Stimulated activated CD4-positive, alpha-beta T cell treated with anti-CD3 and anti-CD28 coated beads, Interleukin-15, amount 100 ng/mL, for 24 hours (primary cell): Measurements from ENCODE around the gene PATL2.
A peak's percentile ranks its signal among the peaks of the same experiment; 100 is the strongest.
"Not testable (repeated sequence)": the region's sequence is repeated elsewhere in the genome, so short reads cannot be mapped to it uniquely, and the experiment has no call there.

ENCODE experiments used
- DNase-seq: peaks from one replicate; pipeline ENCODE4 v3.0.0-alpha.2; 2020

PATL2 gene

DNA sequence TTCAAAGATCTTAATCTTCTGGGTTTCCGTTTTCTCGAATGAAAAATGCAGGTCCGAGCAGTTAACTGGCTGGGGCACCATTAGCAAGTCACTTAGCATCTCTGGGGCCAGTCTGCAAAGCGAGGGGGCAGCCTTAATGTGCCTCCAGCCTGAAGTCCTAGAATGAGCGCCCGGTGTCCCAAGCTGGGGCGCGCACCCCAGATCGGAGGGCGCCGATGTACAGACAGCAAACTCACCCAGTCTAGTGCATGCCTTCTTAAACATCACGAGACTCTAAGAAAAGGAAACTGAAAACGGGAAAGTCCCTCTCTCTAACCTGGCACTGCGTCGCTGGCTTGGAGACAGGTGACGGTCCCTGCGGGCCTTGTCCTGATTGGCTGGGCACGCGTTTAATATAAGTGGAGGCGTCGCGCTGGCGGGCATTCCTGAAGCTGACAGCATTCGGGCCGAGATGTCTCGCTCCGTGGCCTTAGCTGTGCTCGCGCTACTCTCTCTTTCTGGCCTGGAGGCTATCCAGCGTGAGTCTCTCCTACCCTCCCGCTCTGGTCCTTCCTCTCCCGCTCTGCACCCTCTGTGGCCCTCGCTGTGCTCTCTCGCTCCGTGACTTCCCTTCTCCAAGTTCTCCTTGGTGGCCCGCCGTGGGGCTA lies at the start of gene PATL2, which contains the start of gene B2M:
PATL2 (minus strand) TSS at position 228 of the 647 bp plus-strand sequence. CDS start 34,833 bp downstream, outside the sequence.
B2M (plus strand) TSS at position 422 of the 647 bp plus-strand sequence; CDS start at position 452, 30 bp downstream.
- DNase-seq = peak; percentile 95

DNA sequence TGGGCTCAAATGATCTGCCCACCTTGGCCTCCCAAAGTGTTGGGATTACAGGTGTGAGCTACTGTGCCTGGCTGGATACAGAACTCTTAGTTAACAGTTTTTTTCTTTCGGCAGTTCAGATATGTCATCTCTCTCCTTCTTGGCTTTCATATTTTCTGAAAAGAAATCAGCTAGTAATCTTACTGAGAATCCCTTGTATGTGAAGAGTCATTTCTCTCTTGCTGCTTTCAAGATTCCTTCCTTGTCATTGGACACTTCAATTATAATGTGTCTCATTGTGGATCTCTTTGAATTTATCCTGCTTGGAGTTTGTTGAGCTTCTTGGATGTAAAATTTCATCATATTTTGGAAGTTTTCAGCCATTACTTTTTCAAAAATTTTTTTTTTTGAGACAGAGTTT lies 42.2 kb upstream of the PATL2 start:
- no peak for DNase-seq

DNA sequence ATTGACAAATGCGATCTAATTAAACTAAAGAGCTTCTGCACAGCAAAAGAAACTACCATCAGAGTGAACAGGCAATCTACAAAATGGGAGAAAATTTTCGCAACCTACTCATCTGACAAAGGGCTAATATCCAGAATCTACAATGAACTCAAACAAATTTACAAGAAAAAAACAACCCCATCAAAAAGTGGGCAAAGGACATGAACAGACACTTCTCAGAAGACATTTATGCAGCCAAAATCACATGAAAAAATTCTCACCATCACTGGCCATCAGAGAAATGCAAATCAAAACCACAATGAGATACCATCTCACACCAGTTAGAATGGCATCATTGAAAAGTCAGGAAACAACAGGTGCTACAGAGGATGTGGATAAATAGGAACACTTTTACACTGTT lies 32.3 kb upstream of the PATL2 start:
- DNase-seq = not testable (repeated sequence)

DNA sequence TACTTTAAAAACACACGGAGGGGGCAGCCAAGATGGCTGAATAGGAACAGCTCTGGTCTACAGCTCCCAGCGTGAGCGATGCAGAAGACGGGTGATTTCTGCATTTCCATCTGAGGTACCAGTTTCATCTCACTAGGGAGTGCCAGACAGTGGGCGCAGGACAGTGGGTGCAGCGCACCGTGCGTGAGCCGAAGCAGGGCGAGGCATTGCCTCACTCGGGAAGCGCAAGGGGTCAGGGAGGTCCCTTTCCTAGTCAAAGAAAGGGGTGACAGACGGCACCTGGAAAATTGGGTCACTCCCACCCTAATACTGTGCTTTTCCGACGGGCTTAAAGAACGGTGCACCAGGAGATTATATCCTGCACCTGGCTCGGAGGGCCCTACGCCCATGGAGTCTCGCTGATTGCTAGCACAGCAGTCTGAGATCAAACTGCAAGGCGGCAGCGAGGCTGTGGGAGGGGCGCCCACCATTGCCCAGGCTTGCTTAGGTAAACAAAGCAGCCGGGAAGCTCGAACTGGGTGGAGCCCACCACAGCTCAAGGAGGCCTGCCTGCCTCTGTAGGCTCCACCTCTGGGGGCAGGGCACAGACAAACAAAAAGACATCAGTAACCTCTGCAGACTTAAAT lies 28.2 kb upstream of the PATL2 start:
- DNase-seq = not testable (repeated sequence)

DNA sequence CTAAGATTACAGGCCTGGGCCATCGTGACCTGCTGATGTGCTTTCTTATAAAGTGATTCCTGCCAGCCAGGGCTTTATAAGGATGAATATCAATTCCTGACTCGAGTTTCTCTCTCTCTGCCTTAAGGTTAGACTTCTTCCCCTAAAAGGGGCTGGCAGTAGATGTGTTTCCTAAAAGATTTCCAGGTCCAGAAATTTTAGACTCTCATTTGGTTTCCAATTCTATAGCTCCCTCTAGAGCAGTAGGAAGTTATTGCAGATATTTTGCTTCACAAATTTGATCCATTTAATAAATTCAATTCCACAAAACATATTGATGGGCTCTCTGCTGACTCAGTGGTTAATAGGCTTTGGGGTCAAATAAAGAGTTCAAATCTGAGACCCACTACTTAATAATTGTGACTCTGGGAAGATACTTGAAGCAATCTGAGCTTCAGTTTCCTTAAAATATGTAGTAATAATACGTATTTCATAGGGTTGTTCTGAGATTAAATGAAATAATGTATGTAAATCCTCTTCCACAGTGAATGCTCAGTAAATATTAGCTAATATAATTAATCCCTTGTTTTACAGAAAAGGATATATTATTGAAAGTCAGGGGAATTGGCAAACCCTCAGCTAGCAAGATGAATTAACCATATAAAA lies 27.3 kb upstream of the PATL2 start:
- DNase-seq = no peak

DNA sequence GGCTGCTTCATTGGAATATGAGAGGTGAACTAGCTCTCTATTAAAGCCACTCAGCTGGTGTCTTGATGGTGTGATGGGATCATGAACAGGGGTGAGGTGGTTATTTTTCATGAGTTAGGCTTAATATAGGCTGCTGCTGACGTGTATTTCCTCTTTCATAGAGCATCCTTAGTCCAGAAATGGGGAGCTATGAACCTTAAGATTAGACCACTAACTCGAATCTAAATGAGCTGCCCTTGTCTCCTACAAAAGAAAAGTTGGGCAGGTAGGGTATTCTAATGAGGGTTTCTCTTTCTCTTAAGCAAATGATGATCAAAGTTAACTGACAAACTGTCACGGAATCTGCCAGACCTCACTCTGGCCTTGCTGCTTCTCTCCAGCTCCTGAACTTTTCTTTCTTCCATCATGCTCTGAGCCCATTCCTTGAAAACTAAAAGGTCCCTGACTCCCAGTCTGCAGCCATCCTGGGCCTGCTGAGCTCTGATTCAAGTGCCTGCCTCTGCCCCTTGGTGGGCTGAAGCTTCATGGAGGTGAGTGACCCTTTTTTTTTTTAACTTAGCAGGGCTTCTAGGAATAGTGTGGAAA lies 25.1 kb upstream of the PATL2 start, which contains the start of gene TRIM69:
TRIM69 (plus strand) TSS at position 348 of the 585 bp plus-strand sequence; CDS start at position 525, 177 bp downstream.
- DNase-seq = no peak

DNA sequence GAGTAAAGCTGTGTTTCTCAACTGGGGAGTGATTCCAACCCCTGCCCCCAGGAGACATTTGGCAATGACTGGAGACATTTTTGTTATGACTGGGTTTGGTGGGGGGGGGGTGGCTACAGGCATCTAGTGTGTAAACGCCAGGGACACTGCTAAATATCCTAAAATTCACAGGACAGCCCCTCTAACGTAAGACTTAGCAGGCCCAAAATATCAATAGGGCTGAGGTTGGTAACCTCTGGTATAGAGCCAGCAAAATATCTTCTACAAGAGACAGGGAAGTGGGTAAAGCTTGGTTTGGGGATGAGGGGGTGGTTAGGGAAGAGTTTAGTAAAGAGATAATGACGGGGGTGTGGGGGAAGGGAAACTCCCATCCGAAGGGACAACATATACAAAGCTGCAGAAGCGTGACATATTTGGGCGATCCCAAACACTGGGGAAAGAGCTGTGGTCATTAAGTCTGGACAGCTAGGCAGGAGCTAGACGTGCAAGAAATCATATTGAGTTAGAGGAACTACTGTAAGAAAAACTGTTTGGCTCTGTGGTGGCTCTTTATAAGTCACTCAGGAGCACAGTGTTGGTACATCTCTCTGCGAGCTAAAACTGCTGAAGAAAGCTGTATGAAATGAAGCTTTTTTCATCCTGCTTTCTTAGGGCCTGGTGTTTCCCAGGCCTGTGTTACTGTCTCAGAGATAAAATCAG lies 24.5 kb upstream of the PATL2 start:
- DNase-seq = peak; percentile 77

DNA sequence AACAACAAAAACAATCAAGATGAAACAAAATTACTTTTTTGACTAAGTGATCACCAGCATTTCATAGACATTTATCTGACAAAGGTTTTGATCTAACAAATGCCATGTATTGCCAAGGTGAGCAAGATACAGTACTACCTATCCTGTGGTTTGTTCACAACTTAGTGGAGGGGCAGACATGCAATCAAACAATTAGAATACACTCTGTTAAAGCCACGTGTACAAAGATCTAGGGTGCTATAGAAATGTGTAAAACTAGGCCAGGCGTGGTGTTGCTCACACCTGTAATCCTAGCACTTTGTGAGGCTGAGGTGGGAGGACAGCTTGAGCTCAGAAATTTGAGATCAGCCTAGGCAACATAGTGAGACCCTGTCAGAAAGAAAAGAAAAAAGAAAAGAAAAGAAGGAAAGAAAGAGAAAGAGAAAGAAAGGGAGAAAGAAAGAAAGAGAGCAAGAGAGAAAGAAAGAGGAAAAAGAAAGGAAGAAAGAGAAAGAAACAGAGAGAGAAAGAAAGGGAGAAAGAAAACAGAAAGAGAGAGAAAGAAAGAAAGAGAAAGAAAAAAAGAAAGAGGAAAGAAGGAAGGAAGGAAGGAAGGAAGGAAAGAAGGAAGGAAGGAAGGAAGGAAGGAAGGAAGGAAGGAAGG lies 23.8 kb upstream of the PATL2 start:
- DNase-seq = no peak

DNA sequence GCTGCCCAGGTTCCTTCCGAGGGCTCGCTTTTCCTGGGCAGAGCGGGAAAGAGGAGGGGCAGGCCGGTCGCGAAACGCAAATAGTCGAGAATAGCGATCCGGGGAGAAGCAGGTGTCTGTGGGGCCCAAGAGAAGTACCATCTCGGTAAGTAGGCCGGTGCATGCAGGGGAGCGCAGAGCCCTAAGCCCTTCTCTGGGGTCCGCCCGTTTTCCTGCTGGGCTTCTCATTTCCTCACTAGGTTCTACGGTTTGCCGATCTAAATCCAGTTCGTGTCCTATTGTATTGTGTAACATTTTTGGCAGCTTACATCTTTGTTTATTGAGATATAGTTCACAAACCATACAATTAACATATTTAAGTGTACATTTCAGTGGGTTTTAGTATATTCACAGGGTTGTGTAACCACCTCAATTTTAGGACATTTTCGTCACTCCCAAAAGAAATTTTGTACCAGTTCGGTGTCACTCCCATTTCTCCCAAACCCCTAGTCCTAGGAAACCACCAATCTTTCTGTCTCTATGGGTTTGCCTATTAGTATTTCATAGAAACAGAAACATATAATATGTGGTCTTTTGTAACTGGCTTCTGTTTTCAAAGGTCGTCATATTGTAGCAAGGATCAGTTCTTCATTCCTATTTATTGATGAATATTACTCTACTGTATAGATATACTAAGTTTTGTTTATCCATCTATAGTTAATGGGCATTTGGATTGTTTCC lies 18.4 kb upstream of the PATL2 start:
- peak; percentile 57 for DNase-seq

DNA sequence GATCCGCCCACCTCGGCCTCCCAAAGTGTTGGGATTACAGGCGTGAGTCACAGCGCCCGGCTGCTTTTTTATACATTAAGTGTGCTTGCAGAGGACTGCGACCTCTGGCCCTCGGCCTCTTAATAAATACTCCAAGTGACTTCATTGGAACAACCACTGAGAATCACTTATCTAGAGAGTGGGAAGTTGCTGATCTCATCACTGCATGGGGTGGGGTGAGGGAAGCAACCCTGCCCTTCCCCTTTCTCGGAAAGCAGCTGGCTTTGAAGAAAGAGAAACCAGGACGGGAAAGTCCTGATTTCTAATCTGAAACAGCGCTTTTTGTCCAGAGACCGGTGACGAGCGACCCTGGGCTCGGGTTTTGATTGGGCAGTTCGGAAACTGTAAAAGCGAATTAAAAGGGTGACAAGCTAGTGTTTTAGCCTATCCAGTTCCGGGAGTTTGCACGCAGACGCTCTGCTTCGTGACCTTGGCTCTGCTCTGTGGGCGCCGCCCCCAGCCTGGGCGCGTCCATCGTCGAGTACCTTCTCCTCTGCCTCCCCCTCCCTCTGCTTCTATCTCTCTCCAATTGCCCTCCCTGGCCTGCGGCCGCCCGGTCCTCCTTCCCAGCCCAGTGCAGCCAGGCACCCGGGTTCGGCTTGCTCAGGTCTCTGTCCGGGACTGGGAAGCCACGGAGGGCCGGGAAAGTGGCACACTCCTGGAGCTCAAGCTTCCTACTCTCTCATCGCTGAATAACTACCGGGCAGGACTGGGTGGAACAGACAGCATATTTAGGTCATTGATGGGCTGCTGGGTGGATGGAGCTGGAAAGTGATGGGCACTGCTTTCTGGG lies 17.7 kb upstream of the PATL2 start:
- DNase-seq = peak; percentile 95

DNA sequence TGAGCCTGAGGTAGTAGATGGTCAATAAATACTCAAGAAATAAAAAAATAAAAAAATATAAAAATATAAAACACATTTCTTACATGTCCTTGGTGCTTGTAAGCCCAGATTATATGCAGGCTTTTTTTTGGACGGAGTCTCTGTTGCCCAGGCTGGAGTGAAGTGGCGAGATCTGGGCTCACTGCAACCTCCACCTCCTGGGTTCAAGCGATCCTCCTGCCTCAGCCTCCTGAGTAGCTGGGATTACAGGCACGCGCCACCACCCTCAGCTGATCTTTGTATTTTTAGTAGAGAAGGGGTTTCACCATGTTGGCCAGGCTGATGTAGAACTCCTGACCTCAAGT lies 17.1 kb upstream of the PATL2 start:
- DNase-seq = not testable (repeated sequence)

DNA sequence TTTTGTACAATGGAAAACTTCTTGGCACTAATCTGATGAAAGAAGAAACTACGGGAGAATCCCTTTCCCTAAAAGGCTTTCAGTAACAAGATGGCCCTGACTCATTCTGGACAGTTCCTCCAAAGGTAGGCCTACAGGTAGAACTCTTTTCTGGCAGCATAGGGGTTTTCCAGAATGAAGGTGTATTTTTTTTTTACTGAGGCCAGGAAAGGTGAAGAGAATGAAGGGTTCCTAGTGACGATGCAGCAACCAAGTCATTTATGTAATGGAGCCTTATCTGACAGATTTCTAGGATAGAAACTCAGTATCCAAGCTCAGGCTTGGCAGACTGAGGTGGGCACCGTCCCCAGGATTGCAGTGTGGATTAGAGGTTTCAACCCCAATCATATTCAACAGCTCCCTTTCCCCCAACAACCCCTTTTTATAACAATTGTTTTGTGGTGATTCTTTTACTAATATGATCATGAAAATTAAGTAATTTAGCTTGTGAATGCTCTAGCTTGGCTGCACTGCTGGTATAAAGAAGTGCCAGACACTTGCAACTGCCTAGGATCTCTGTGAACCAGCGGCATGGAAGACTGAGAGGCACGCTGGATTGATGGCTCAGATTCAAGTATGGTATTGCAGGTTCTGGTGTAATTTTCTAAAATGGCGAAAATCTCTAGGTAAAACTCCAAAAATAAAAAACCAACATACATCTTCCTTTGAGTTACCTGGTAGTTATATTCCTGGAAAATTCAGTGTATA lies 16.5 kb upstream of the PATL2 start:
- DNase-seq = no peak

DNA sequence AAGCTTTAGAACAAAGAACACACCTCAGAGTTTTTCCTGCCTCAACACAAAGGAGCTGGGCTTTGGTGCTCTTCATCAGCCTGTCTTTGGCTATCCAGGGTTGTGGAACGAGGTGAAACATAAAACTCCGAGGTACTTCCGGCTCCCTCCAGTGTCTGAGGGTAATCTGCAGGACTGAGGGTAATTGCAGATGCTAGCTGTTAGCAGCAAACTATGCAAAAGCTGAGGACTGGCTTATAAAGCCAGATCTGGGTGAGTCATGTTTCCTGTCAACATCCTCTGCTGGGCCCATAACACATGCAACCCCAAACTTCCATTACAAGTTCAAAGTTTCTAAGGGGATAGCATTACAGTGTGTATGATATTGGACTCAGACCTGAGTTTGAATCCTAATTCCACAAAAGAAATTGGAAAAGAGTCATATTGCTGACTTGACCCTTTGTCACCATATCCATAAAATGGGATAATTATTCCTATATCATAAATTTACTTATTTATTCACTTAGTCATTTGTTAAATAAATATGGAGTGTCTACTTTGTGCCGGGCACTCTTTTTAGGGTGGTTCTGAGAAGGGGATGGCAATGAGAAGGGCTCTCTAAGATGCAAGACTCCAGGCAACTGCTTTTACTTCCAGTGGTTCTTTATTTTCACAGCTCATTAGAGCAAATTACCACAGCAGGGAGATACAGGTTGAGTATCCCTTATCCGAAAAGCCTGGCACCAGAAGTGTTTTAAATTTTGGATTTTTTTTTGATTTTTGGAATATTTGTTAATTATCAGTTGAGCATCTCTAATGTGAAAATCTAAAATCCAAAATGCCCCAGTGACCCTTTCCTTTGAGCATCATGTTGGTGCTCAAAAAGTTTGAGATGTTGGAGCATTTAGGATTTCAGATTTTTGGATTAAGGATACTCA lies 15.7 kb upstream of the PATL2 start:
- DNase-seq = peak; percentile 71

DNA sequence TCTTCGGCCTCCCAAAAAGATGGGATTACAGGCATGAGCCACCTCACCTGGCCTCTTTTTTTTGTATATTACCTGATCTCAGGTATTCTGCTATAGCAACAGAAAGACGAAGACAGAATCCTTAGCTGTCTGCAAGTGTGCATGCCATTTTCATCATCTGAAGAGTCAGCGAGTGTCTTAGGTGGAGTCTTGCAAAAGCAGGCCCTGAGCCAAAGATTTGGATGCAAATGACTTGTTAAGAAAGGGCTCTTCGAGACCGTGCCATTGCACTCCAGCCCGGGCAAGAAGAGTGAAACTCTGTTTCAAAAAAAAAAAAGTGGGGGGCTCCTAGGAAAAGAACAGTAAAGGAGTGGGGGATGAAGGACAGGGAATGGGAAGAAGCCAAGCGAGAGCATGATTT lies 15.0 kb upstream of the PATL2 start:
- no peak for DNase-seq

DNA sequence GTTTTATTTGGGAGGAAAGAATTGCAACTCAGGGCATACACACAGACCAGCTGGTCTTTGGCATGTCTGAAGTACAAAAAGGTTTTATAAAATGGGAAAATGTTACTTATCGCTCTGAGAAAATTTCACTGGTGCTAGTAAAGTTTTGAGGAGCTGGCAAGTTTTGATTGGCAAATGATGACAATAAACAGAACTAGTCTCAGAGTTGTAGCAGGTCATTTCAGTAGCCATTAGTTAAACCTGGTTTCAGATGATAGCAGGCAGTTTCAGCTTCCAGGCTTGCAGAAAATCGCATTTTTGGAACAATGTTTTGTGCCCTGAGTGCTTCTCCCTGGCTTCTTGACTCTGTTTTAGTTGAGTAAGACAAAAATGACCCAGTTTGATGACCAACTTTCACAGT lies 10.9 kb upstream of the PATL2 start:
- no peak for DNase-seq

DNA sequence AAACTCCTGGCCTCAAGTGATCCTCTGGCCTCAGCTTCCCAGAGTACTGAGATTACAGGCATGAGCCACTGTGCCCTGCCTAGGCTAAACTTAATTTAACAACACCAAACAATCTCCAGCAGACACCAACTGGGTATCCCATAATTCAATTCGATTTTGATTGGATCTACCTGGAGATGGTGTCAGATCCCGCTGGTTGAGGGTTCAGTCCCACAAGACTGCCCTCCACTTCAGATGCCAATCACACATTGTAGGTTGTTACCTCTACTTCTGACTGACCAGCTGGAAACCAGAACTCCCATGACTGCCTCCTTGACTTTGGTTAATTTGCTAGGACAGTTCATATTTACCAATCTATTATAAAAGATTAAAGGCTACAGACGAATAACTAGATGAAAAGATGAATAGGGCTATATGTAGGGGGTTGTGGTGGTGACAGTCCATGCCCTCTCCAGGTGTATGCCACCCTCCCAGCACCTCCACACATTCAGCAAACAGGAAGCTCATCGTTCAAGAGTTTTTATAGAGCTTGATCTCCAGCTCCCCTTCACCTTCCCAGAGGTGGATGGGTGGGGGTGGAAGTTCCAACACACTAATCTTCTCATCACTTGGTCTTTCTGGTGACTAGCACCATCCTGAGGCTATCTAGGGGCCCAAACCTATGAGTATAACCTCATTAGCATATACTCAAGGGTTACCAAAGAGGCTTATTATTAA lies 9.5 kb upstream of the PATL2 start:
- DNase-seq = no peak

DNA sequence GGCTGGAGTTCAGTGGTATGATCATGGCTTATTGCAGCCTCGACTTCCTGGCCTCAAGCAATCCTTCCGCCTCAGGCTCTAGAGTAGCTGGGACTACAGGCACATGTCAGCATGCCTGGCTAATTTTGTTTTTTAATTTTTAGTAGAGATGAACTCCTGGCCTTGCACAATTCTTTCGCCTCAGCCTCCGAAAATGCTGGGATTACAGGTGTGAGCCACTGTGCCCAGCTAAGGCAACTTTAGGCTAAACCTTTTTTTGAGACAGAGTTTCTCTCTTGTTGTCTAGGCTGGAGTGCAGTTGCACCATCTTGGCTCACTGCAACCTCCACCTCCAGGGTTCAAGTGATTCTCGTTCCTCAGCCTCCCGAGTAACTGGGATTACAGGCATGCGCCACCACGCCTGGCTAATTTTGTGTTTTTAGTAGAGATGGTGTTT lies 8.9 kb upstream of the PATL2 start:
- peak; percentile 53 for DNase-seq

DNA sequence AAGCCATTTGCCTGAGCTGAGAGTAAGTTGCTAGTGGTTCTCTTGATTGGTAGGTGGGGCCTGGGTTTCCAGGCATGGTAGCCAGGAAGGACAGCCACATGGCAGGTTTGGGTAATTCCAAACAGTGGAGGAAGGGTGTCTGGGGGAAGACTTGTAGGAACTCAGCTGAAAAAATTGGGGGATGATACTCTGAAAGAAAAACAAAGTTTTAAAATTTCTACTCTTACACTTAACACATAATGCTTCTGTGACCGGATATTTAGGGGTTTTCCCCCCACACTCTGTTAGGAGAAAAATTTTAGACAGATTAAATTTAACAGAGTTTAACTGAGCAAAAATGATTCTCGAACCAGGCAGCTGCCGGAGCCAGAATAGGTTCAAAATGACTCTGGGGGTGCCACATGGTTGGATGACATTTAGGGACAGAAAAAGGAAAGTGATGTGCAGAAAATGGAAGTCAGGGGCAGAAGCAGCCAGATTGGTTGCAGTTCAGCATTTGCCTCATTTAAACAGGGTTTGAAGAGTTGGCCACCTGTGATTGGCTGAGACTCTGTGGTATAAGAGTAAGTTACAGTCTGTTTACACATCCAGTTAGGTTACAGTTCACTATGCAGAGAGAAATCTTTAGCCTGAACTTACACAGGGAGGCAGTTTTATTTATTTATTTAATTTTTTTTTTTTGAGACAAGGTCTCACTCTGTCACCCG lies 8.3 kb upstream of the PATL2 start:
- peak; percentile 75 for DNase-seq
